ENCODE measurements around the gene AXIN2.

DNA sequence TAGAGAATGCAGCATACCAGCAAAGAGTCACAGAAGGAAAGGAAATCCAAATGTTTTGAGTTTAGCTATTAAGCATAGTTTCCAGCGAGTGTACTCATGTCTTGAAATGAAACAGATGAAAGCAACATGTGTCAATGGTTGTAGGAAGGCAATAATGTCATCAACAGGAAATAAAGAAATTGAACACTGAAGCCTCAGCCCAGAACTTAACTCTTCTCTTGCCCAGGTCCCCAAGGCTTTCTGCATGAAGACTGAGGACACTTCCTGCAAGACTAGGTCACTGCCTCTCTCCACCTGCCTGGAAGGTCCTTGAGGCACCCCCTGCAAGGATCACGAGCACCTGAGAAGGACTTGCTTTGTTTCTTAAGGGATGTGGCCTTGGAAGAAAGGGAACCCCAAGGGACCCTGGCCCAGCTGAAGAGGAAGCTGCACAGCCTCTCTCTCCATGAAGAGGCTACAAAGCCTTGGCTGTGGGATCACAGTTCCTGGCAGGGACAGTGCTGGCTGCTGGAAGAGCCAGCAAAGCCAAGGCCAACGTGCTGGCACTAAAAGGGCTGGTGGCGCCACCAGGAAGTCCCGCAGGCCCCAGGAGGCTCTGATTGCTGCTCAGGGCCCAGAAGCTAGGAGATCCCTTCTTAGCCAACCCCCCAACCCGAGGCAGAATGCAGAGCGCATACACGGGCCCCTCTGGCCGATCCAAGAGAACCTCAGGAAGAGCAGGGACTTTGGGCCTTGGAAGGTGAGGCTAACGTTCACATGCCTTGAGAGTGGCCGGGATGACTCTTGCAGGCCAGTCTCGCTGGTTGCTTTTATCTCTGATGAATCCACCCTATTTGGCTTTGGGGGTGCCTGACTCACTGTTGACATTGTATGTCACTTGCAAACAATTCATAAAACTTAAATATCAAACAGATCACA, 23.4 kb upstream of the AXIN2 start:
- TF ChIP-seq POLR2AphosphoS5 (IDR thresholded peaks at IDR 0.05; ENCODE audit: low read depth, low read length): no peak
- TF ChIP-seq CTCF (IDR thresholded peaks at IDR 0.05): no peak
- TF ChIP-seq, protein P1, sequence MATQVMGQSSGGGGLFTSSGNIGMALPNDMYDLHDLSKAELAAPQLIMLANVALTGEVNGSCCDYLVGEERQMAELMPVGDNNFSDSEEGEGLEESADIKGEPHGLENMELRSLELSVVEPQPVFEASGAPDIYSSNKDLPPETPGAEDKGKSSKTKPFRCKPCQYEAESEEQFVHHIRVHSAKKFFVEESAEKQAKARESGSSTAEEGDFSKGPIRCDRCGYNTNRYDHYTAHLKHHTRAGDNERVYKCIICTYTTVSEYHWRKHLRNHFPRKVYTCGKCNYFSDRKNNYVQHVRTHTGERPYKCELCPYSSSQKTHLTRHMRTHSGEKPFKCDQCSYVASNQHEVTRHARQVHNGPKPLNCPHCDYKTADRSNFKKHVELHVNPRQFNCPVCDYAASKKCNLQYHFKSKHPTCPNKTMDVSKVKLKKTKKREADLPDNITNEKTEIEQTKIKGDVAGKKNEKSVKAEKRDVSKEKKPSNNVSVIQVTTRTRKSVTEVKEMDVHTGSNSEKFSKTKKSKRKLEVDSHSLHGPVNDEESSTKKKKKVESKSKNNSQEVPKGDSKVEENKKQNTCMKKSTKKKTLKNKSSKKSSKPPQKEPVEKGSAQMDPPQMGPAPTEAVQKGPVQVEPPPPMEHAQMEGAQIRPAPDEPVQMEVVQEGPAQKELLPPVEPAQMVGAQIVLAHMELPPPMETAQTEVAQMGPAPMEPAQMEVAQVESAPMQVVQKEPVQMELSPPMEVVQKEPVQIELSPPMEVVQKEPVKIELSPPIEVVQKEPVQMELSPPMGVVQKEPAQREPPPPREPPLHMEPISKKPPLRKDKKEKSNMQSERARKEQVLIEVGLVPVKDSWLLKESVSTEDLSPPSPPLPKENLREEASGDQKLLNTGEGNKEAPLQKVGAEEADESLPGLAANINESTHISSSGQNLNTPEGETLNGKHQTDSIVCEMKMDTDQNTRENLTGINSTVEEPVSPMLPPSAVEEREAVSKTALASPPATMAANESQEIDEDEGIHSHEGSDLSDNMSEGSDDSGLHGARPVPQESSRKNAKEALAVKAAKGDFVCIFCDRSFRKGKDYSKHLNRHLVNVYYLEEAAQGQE (IDR thresholded peaks at IDR 0.05; ENCODE audit: insufficient read depth in 1 of 2, low read depth in 2 of 2, low read length in 1 of 2): no peak
- TF ChIP-seq TCF7L2 (IDR thresholded peaks at IDR 0.05; ENCODE audit: low read depth, low read length): no peak
